22Rv1 (cell line): ENCODE data around the gene S100A12.

Experiments
- H3K27ac ChIP-seq: fragments of 450-650 bp; 2 replicates; pipeline ENCODE4 v1.5.1; 2017
- CTCF ChIP-seq: fragments of 450-650 bp; IDR thresholded peaks from 2 replicates; pipeline ENCODE4 v1.5.1; 2017; ENCODE audit warnings: mild to moderate bottlenecking
- ZFX ChIP-seq: fragments of 450-650 bp; IDR thresholded peaks from 2 replicates; pipeline ENCODE4 v1.6.1; 2017; ENCODE audit warnings: antibody characterized with exemption, borderline replicate concordance

The S100A12 gene

GRCh38 chr1:153397924-153398651 lies 22.7 kb upstream of the S100A12 start:
- no peak overlapping the region for H3K27ac ChIP-seq
- no peak for TF ChIP-seq CTCF
- no peak for TF ChIP-seq ZFX

GRCh38 chr1:153397051-153397923 lies 21.9 kb upstream of the S100A12 start:
- H3K27ac ChIP-seq: no peak overlapping the region
- TF ChIP-seq ZFX (no peak), CTCF (no peak)

GRCh38 chr1:153396461-153396860 lies 21.0 kb upstream of the S100A12 start:
- no peak overlapping the region for H3K27ac ChIP-seq

GRCh38 chr1:153395776-153396175 lies 20.4 kb upstream of the S100A12 start:
- no peak overlapping the region for H3K27ac ChIP-seq
- no peak for TF ChIP-seq CTCF
- no peak for TF ChIP-seq ZFX

More at GRCh38 chr1:153396461-153396860, 21.0 kb upstream of the S100A12 start:
- TF ChIP-seq CTCF (no peak), ZFX (no peak)

- TF ChIP-seq CTCF: no peak
- no peak for TF ChIP-seq ZFX
- H3K27ac ChIP-seq: no peak overlapping the region
These were observed 19.8 kb upstream of the S100A12 start for GRCh38 chr1:153395136-153395685.

- H3K27ac ChIP-seq: no peak overlapping the region
- TF ChIP-seq ZFX (no peak), CTCF (no peak)
These were observed 19.0 kb upstream of the S100A12 start for GRCh38 chr1:153394391-153394790.
